Left ventricle myocardium inferior (tissue), 1 donor: Measurements from ENCODE around the gene MAP9. TPM values are rescaled to one million over a fixed set of nuclear protein-coding genes. Genes with fewer than 3 reads are reported as not detected.

ENCODE experiments used
- DNase-seq: peaks from one replicate; pipeline ENCODE4 v3.0.0-alpha.2; 2020
- H3K27ac ChIP-seq: fragments of 200-600 bp; replicated peaks from 2 replicates; pipeline ENCODE4 v1.8.0; 2021
- H3K27me3 ChIP-seq: fragments of 200-600 bp; 2 replicates; pipeline ENCODE4 v1.8.0; 2021; ENCODE audit warnings: low read depth
- H3K36me3 ChIP-seq: fragments of 200-600 bp; 2 replicates; pipeline ENCODE4 v1.8.0; 2021
- H3K4me1 ChIP-seq: fragments of 200-600 bp; 2 replicates; pipeline ENCODE4 v1.8.0; 2021
- H3K4me3 ChIP-seq: fragments of 200-600 bp; 2 replicates; pipeline ENCODE4 v1.8.0; 2021; ENCODE audit warnings: mild to moderate bottlenecking, moderate library complexity
- H3K9me3 ChIP-seq: fragments of 200-600 bp; replicated peaks from 2 replicates; pipeline ENCODE4 v1.8.0; 2021
- CTCF ChIP-seq: fragments of 200-600 bp; IDR thresholded peaks from 2 replicates; pipeline ENCODE4 v1.8.0; 2021; ENCODE audit warnings: antibody characterized with exemption, mild to moderate bottlenecking, borderline replicate concordance
- intact Hi-C: fragments of 100-400 bp; cut with micrococcal nuclease; formaldehyde crosslinking; loops from one replicate; pipeline ENCODE4 v1.11.0; 2022
- total RNA-seq: library from RNA; stranded (reverse); fragmentation: NEBNext Ultra II Directional; extraction: Animal tissue kit (Norgen Biotek cat#: 25700); gene quantifications from one replicate; pipeline ENCODE4 v1.2.1, GENCODE V29; 2021
- donor health status: DM: no; HTN: yes; CAD: no; lungs with severe emphysema.

The MAP9 gene
- total RNA-seq, 1 donor from 2014 or later = 6.6 TPM

GRCh38 chr4:155342142-155342541, 34.6 kb downstream of the MAP9 start:
- DNase-seq = no peak
- TF ChIP-seq CTCF = no peak
- no peaks in the 10 kb centered on the region for H3K9me3 ChIP-seq
- intact Hi-C loops = no loop called here
- H3K36me3 ChIP-seq = no peaks in the 10 kb centered on the region
- no peak overlapping the region for H3K4me3 ChIP-seq
- H3K27me3 ChIP-seq = no peaks in the 10 kb centered on the region
- no peak overlapping the region for H3K27ac ChIP-seq
- H3K4me1 ChIP-seq = no peaks in the 10 kb centered on the region

GRCh38 chr4:155339999-155340398, 36.8 kb downstream of the MAP9 start:
- intact Hi-C loops = no loop called here
- Histone ChIP-seq H3K9me3 (no peaks in the 10 kb centered on the region), H3K4me1 (no peaks in the 10 kb centered on the region), H3K27me3 (no peaks in the 10 kb centered on the region), H3K36me3 (no peaks in the 10 kb centered on the region), H3K27ac (no peak overlapping the region), H3K4me3 (no peak overlapping the region)
- TF ChIP-seq CTCF = no peak
- DNase-seq = no peak

GRCh38 chr4:155339588-155339987, 37.2 kb downstream of the MAP9 start:
- DNase-seq = no peak
- TF ChIP-seq CTCF = no peak
- no peak overlapping the region for H3K4me3 ChIP-seq
- no peaks in the 10 kb centered on the region for H3K36me3 ChIP-seq
- no peaks in the 10 kb centered on the region for H3K27me3 ChIP-seq
- intact Hi-C loops = no loop called here
- no peaks in the 10 kb centered on the region for H3K4me1 ChIP-seq
- H3K9me3 ChIP-seq = no peaks in the 10 kb centered on the region
- no peak overlapping the region for H3K27ac ChIP-seq

- no peaks in the 10 kb centered on the region for H3K36me3 ChIP-seq
- no peak overlapping the region for H3K4me3 ChIP-seq
- intact Hi-C loops = no loop called here
- H3K4me1 ChIP-seq = no peaks in the 10 kb centered on the region
- no peak for DNase-seq
- no peak for TF ChIP-seq CTCF
- H3K27ac ChIP-seq = no peak overlapping the region
- H3K27me3 ChIP-seq = no peaks in the 10 kb centered on the region
- H3K9me3 ChIP-seq = peaks cover 3% of the 10 kb centered on the region
Observed at GRCh38 chr4:155338196-155338595, 38.6 kb downstream of the MAP9 start.

- no peak for DNase-seq
- Histone ChIP-seq H3K27ac (no peak overlapping the region), H3K4me3 (no peak overlapping the region), H3K36me3 (no peaks in the 10 kb centered on the region), H3K9me3 (peaks cover 4% of the 10 kb centered on the region), H3K27me3 (no peaks in the 10 kb centered on the region), H3K4me1 (no peaks in the 10 kb centered on the region)
- intact Hi-C loops = no loop called here
- TF ChIP-seq CTCF = no peak
Observed at GRCh38 chr4:155336242-155336641, 40.5 kb downstream of the MAP9 start.

GRCh38 chr4:155331478-155331877, 45.3 kb downstream of the MAP9 start:
- intact Hi-C loops = no loop called here
- TF ChIP-seq CTCF = no peak
- Histone ChIP-seq H3K36me3 (no peaks in the 10 kb centered on the region), H3K27ac (no peak overlapping the region), H3K4me3 (no peak overlapping the region), H3K9me3 (peaks cover 4% of the 10 kb centered on the region), H3K4me1 (no peaks in the 10 kb centered on the region), H3K27me3 (no peaks in the 10 kb centered on the region)
- DNase-seq = no peak
